Measurements from ENCODE around the gene LRRC51. TPM values are rescaled to one million over a fixed set of nuclear protein-coding genes. Genes with fewer than 3 reads are reported as not detected.

LRRC51 gene
- polyA plus RNA-seq, 3 donors, result 1.3 to 1.9 (median 1.6) TPM

GRCh38 chr11:72123117-72123653 is 42.5 kb downstream of the LRRC51 start:
- 100% methylated on average over 2 of the region's 3 CpGs for WGBS (ENCODE audit: insufficient coverage)
- no peak for DNase-seq
- H3K79me2 ChIP-seq (ENCODE audit: insufficient read depth, low read length), result no peaks in the 10 kb centered on the region
- intact Hi-C loops (cut with micrococcal nuclease), result no loop called here
- no peak overlapping the region for H3K4me2 ChIP-seq (replicated peaks; ENCODE audit: extremely low read depth, low read length, poor library complexity, severe bottlenecking)
- no peak overlapping the region for H3K4me3 ChIP-seq (replicated peaks in 1 of 3; ENCODE audit: low read depth in 2 of 3, low read length in 3 of 3)
- H3K9ac ChIP-seq (ENCODE audit: insufficient read depth, low read length, poor library complexity, severe bottlenecking), result no peak overlapping the region
- TF ChIP-seq, protein P1, sequence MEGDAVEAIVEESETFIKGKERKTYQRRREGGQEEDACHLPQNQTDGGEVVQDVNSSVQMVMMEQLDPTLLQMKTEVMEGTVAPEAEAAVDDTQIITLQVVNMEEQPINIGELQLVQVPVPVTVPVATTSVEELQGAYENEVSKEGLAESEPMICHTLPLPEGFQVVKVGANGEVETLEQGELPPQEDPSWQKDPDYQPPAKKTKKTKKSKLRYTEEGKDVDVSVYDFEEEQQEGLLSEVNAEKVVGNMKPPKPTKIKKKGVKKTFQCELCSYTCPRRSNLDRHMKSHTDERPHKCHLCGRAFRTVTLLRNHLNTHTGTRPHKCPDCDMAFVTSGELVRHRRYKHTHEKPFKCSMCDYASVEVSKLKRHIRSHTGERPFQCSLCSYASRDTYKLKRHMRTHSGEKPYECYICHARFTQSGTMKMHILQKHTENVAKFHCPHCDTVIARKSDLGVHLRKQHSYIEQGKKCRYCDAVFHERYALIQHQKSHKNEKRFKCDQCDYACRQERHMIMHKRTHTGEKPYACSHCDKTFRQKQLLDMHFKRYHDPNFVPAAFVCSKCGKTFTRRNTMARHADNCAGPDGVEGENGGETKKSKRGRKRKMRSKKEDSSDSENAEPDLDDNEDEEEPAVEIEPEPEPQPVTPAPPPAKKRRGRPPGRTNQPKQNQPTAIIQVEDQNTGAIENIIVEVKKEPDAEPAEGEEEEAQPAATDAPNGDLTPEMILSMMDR (IDR thresholded peaks at IDR 0.05), result no peak
- Mint-ChIP-seq H3K4me3 (no peak overlapping the region), H3K4me1 (peaks cover 38% of the 10 kb centered on the region), H3K27ac (peak overlapping the region in 1 of 7 donors; percentile 0), H3K9me3 (peaks cover 0 to 13% (median 9%) of the 10 kb centered on the region in 7 donors), H3K36me3 (peaks cover 0 to 4% of the 10 kb centered on the region in 2 donors), H3K27me3 (ENCODE audit: low read depth in 3 of 3) (no peaks in the 10 kb centered on the region)
- H2AFZ ChIP-seq (ENCODE audit: insufficient read depth, low read depth, low read length, poor library complexity, severe bottlenecking), result no peak overlapping the region
- peaks cover 4 to 5% of the 10 kb centered on the region in 2 donors for H3K9me3 ChIP-seq (replicated peaks in 1 of 2; ENCODE audit: control insufficient read depth in 1 of 2, insufficient read depth in 1 of 2, low read length in 2 of 2)
- no peaks in the 10 kb centered on the region for H4K20me1 ChIP-seq (ENCODE audit: insufficient read depth, low read length)
- H3K36me3 ChIP-seq (replicated peaks in 1 of 2; ENCODE audit: control insufficient read depth in 1 of 2, insufficient read depth in 2 of 2, low read length in 2 of 2), result no peaks in the 10 kb centered on the region
- no peaks in the 10 kb centered on the region for H3K27me3 ChIP-seq (ENCODE audit: control insufficient read depth in 2 of 2, insufficient read depth in 2 of 2, low read length in 2 of 2)
- no peak overlapping the region for H3K27ac ChIP-seq (ENCODE audit: low read depth in 1 of 2, low read length in 2 of 2)
- H3K4me1 ChIP-seq (ENCODE audit: control insufficient read depth in 1 of 2, insufficient read depth in 2 of 2, low read length in 2 of 2), result peaks cover 30 to 36% of the 10 kb centered on the region in 2 donors

- peaks cover 36% of the 10 kb centered on the region for H3K4me1 Mint-ChIP-seq
- H3K9me3 ChIP-seq (replicated peaks in 1 of 2; ENCODE audit: control insufficient read depth in 1 of 2, insufficient read depth in 1 of 2, low read length in 2 of 2), result peaks cover 5% of the 10 kb centered on the region in 2 donors
- no peaks in the 10 kb centered on the region for H3K27me3 ChIP-seq (ENCODE audit: control insufficient read depth in 2 of 2, insufficient read depth in 2 of 2, low read length in 2 of 2)
- no peaks in the 10 kb centered on the region for H3K27me3 Mint-ChIP-seq (ENCODE audit: low read depth in 3 of 3)
- H3K36me3 ChIP-seq (replicated peaks in 1 of 2; ENCODE audit: control insufficient read depth in 1 of 2, insufficient read depth in 2 of 2, low read length in 2 of 2), result no peaks in the 10 kb centered on the region
- H3K9me3 Mint-ChIP-seq, result peaks cover 6 to 18% (median 12%) of the 10 kb centered on the region in 7 donors
- no peak overlapping the region for H3K4me2 ChIP-seq (replicated peaks; ENCODE audit: extremely low read depth, low read length, poor library complexity, severe bottlenecking)
- H3K79me2 ChIP-seq (ENCODE audit: insufficient read depth, low read length), result no peaks in the 10 kb centered on the region
- no peaks in the 10 kb centered on the region for H4K20me1 ChIP-seq (ENCODE audit: insufficient read depth, low read length)
- H3K4me3 ChIP-seq (replicated peaks in 1 of 3; ENCODE audit: low read depth in 2 of 3, low read length in 3 of 3), result no peak overlapping the region
- H3K27ac Mint-ChIP-seq, result peak overlapping the region in 3 of 7 donors; percentile 20 to 46 (median 32)
- DNase-seq, result no peak
- intact Hi-C loops (cut with micrococcal nuclease), result no loop called here
- TF ChIP-seq, protein P1 (IDR thresholded peaks at IDR 0.05), result no peak
- peaks cover 23 to 27% of the 10 kb centered on the region in 2 donors for H3K4me1 ChIP-seq (ENCODE audit: control insufficient read depth in 1 of 2, insufficient read depth in 2 of 2, low read length in 2 of 2)
- H2AFZ ChIP-seq (ENCODE audit: insufficient read depth, low read depth, low read length, poor library complexity, severe bottlenecking), result peak overlapping the region; percentile 38
- 100% methylated on average over 6 of the region's 6 CpGs for WGBS (ENCODE audit: insufficient coverage)
- H3K36me3 Mint-ChIP-seq, result peaks cover 7 to 11% of the 10 kb centered on the region in 2 donors
- H3K4me3 Mint-ChIP-seq, result no peak overlapping the region
- H3K27ac ChIP-seq (ENCODE audit: low read depth in 1 of 2, low read length in 2 of 2), result peak overlapping the region; percentile 9 to 47
- H3K9ac ChIP-seq (ENCODE audit: insufficient read depth, low read length, poor library complexity, severe bottlenecking), result no peak overlapping the region
Observed at GRCh38 chr11:72124046-72124445, 43.4 kb downstream of the LRRC51 start.

All from CD14-positive monocyte (primary cell).